Left renal cortex interstitium (tissue), 4 donors: ENCODE results near the gene ADRA2B. TPM values are rescaled to one million over a fixed set of nuclear protein-coding genes. Genes with fewer than 3 reads are reported as not detected.
"Not testable (repeated sequence)": the region's sequence is repeated elsewhere in the genome, so short reads cannot be mapped to it uniquely, and the experiment has no call there.

Source experiments
- DNase-seq, 4 donors: peaks; one replicate each; pipeline ENCODE4 v3.0.0-alpha.2; 2013; ENCODE audit warnings: low read depth in 4 of 4, low spot score in 2 of 4, missing footprints in 1 of 4
- polyA plus RNA-seq, 4 donors: library from polyadenylated mRNA; unstranded; fragments of 120-200 nt; gene quantifications; one replicate each; pipeline ENCODE4 v1.2.1, GENCODE V29; 2013; ENCODE audit not compliant: insufficient read length in 4 of 4

Gene ADRA2B
- polyA plus RNA-seq, 4 donors, result 3.0 to 5.1 (median 4.0) TPM

DNA sequence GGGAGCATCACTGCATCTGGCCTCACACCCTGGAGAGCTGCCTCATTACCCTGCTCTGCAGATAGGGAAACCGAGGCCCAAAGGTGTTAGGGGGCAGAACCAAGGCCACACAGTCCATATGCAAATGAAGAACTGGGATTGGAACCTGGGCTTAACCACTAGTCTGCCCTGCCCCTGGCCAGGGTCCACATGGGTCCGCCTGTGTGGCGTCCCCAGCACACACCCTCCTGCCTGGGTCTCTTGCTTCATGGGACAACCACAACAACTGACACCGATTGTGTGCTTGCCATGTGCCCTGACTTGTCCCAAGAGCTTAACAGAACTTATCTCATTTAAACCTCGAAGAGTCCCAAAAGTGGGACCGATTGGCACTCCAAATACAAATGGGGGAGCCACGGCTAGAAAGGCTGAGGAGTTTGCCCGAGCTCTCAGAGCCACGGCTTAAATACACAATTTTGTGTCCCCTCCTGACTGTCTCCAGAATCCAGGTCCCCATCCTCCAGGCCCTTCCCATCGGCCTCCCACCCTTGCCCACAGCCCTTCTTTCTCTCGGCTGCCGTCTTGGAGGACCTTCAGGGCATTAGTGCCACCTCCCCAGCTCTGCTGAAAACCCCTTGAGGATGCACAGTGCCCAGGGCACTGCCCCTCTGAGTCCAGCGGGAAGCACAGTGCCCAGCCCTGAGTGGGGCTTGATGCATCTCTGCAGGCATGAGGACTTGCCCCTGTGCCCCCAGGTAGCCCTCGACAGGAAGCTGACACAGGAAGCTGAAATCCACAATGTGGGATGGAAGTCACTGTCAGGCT, 34.6 kb upstream of the ADRA2B start:
- no peak for DNase-seq

DNA sequence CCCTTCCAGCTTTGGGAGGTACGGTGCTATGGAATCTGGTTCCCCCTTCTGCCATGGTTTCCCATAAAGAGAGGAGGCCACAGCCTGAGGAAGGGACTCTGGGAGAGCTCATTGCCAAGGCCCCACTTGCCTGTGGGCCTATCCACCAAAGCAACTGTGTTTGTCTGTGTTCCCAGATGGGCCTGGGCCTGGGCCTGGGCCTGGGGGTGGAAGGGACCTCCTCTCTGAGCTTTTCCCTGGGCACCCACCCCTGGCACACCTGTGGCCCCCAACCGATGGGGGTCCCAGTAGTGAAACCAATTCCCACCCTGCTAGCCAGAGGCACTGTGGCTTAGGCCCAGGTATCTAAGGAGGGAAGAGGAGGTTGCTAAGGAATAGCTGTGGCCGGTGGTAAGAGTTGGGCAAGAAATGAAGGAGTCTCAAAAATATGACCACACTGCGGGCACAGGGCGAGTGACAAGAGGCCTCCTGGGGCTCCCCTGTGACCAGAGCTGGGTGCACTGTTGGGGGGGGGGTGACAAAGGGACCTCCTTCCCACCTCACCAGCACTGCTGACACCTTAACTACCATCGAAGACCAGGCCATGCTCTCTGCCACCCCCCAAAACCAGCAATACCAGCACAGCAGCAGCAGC, 33.8 kb upstream of the ADRA2B start:
- DNase-seq, result no peak

DNA sequence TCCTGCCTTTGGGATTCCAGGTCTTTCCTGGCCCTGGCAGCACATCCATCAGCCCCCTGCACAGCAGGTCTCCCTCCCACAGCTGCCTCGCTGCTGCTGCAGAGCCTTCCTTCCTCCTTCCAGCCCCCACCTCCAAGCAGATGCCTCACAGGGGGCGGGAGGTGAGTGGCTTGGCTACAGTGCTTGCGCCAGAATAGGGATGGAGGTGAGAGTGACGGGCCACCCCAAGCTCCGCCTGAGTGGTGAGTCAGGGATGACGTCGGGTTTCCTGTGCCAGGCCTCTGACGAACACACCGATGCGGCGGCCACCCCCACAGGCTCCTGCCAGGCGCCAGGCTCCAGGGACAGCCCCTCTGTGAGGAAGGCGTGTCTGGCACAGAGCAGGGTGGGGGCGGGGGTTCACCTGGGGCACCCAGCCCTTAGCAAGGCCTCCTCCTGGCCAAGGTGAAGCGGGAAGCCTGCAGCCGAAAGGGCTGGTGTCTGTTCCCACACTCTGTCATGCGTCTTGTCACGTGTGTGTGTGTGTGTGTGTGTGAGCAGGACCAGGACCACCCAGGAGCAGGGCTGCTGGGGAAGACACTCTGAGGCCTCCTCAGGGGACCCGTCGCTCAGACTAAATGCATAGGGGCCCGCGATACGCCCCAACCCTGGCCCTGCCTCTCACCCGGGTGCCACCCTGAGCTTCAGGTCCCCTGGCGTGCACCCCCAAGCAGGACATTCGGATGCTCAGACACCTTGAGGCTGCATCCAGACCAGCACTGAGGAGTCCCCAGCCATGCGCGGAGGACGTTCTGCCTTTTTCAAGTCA, 32.2 kb upstream of the ADRA2B start:
- DNase-seq, result peak in 2 of 4 donors; percentile 56 to 63

DNA sequence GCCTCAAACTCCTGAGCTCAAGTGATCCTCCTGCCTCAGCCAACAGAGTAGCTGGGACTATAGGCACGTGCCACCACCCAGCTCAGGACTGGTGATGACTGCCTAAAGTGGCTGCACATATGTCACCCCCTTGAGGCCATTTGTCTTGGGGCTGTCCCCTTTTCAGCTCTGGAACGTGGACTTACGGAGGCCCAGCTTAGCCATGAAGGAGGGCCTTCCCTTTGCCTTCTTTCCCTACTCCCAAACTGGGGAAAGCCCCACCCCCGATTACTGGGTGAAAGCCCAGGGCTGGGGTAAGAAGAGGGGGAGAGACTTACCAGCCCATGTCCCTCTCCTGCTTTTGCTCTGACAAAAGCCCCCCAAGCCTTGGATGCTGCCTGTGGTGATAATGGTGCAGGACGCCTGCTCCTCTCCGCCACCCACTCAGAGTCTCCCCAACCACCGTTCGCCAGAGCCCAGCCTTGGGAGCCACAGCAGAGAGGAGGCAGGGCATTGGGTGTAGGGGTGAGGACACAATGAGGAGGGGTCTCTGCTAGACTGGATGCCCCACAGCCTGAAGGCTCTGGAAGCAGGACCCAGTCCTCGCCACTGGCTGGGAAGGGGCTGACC, 31.3 kb upstream of the ADRA2B start:
- DNase-seq, result no peak

DNA sequence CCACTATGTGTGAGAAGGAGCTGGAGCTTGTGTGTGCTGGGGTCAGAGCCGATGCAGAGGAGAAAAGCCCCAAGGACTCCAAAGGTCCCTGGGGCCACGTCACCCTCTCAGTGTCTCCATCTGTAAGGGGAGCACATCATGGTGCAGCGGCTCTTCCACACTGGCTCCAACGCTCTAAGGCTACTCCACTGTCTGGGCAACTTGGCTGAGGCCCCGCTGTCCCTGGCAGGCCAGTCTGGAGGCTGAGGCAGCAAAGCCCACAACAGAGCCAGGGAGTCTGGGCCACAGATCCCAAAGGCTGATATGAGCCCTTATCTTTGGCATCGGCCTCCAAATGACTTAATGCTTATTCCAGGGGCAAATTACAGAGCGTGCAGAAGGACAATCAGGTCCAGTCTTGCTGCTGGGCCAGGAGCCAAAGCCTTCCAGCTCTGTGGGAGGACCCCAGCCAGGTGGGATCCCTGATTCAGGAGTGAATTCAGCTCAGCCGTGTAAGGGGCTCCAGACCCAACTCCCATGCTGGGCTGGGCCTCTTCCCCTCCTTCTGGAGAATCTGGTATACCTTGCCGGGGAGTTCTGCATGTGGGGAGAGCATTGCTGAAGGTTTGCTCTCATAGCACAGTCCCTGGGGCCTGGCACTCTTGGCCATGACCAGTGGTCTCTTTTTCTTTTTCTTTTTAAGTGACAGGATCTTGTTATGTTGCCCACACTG, 30.7 kb upstream of the ADRA2B start:
- no peak for DNase-seq

DNA sequence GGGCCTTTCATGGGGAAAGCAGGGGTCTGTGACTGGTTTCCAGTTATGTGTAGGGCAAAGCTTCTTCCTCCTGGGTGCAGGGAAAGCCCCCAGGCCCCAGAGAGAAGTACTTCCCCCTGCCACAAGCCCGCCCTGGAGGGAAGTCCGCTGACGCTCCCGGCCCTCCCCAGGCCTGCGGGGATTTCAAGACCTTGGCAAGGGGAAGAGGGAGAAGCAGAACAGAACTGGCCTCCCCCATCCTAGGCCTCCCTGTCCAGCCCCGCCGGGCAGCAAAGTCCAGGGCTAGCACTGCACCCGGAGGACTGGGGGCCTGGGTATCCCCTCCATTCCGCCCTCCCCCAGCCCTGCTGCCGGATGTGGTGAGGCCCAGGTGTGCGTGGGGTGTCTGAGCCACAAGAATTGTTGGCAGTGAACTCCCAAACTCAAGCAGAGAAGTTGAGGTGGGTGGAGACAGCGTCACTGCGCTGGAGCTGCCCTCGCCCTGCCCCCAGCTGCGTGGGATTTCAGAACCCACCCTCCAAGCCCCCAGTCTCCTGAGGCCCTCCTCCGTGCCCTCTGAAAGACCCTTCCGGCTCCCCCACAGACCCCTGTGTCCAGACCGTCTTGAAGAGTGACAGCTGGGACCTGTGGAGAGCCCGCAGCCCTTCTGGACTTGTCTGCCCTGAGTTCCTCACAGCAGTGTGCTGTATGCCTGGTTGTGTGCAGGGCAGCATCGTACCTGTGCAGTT, 29.9 kb upstream of the ADRA2B start:
- no peak for DNase-seq

DNA sequence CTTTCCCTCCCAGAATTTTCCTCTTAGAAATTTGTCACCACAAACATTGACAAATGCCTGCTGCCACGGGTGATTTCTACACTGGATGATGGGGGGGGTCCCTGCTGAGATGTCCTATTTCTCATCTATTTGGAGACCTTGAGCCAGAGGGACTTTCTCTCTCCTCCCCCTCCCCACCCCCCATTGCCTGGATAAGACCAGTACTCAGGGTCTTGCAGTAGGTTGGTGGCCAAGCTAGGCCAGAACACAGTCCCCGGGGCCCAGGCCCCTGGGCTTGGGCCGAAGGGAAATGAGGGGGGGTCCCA, 29.4 kb upstream of the ADRA2B start:
- DNase-seq, result no peak

DNA sequence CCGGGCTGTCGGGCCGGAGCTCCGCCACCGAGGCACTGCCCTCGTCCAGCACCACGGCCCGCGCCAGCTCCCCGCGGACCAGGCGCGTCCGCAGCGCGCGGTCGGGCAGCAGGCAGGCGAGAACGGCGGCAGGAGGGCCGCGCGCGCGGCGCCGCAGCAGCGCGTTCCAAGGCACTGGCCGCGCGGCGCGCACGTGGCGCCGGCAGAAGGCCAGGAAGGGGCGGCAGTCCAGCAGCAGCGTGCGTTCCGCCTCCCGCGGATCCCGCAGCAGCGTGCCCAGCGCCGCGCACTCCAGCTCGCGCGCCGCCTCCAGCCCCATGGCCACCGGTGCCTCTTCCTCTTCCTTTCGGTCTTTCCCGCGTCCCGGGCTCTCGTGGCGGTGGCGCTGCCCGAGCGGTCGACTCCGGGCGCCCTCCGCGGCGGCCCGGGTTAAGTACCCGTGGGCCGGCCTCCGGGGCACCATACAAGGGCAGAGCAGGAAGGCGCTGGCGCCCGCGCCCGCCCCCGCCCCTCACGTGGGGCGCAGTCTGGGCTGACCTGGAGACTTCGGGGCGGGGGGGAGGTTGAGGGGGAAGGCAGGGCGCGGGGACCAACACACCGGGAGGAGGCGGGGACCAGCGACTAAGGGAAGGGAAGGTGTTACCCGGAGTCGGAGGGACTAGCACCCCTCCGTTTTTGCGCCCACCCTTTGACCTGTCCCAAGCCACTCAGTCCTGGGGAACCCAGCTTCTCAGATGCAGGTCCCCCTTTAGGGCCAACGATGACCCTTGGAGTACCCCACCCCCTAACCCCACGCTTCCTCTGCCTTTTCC, 28.9 kb upstream of the ADRA2B start, which contains the start of gene DUSP2:
DUSP2 (minus strand) TSS at position 405 of the 812 bp plus-strand sequence; CDS start at position 319, 86 bp downstream.
- no peak for DNase-seq

DNA sequence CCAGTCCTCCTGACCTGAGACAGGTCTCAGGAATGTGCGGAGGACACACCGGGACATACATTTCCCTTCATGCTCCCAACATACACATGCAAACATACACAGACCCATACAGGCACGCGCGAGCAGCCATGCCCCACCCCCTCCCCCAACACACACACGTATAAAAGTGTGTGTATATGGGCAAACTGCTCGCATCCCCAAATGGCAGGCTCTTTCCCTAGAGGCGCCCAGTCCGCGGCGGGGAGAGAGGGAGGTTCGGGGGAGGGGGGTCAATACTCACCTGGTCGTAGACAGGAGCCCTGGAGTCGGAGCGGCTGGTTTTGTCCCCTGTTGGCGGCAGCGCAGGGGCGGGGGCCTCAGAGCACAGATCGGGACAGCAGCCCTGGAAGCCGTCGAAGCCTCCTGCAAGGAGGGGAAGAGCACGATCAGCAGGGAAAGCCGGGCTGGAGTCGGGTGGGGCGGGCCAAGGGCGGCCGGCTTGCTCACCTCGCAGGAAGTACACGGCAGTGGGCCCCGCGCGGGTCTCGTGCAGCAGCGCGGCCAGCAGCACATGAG, 28.2 kb upstream of the ADRA2B start:
- no peak for DNase-seq

DNA sequence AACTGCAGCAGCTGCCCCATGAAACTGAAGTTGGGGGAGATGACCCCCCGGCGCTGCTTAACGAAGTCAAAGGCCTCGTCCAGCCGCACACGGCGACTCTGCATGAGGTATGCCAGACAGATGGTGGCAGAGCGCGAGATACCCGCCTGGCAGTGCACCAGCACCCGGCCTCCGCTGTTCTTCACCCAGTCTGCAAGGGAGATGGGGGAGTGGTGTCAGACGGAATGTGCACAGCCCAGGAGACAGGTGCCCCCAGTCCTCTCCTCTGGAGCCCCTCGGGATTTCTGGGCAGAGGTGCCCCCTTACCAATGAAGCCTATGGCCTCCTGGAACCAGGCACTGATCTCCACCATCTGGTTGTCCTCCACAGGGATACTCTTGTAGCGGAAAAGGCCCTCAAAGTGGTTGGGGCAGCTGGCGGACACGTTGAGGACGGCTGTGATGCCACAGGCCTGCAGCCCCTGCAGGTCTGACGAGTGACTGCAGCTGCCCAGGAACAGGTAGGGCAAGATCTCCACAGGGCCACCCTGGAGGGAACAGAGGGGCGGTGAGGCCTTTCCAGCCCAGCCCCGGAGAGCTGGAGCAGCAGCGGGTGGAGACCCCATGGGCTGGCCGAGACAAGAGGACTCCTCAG, 27.6 kb upstream of the ADRA2B start:
- no peak for DNase-seq

DNA sequence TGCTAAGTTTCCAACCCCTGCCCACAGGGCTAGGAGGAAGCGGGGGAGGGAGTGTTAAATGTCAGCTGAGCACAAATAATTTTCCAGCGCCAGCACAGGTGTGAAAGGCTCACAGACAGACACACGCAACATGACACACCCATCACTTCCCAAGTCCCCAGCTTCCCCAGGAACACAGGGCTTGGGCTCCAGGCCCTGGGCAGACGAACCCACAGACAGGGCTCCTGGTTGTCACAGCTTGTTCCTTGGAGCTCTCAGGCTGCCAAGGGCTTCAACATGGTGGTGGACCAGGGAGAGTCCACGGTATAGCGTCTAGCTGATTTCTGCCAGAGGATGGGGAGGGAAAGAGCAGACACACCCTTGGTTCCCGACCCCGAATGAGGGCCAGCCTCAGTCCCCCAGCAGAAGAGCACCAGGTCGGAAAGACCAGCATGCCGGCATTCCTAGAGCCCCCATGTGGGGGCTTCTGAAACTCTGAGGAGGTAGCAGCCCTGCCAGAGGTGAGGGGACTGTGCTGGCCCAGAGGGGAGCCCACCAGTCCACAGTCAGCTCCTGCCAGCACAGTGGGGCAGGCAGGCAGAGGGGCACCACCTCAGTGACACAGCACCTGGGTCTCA, 27.0 kb upstream of the ADRA2B start:
- DNase-seq, result no peak

DNA sequence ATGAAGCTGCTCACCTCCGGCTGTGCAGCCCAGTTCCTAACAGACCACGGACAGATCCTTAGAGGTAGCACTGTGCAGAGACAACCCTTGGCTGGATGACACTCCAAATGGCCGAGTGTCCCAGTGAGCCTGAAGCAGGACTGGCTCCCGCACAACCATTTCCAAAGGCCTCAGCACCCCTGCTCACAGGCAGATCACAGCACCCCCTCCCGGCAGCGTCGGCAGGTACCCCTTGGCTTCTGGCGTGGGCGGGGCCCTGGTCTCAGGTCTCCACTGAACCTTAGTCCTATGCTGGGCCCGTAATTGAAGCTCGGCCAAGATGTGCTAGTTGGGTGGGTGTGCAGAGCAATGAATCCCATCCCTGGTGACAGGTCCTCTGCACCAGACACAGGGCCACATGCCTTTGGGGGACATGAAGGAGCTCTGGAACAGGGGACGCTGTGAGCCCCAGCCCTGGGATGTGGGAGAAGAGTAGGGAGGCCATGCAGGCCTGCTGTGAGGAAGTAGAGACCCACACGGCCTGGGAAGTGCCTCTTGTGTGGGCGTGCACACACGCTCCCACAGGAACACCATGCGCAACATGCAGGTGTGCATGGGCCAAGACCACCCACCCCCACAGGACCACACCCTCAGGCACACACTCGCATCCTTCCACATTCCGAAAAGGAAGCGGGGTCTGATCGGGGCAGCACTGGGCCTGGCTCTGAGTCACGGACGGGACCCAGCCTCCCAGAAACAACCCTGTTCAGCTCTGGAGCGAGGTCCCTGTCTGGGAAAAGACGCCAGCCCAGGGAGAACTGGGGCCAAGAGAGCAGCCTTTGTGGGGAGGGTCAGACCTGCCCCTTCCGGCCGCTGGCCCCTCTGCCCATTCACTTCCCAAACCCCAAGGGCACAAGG, 26.1 kb upstream of the ADRA2B start:
- no peak for DNase-seq

DNA sequence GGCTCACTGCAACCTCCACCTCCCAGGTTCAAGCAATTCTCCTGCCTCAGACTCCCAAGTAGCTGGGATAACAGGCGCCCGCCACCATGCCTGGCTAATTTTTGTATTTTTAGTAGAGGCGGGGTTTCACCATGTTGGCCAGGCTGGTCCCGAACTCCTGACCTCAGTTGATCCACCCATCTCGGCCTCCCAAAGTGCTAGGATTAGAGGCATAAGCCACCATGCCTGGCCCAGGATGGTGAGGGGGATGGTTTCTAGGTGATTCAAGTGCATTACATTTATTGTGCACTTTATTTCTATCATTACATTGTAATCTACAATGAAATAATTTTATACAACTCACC, 25.2 kb upstream of the ADRA2B start:
- not testable (repeated sequence) for DNase-seq

DNA sequence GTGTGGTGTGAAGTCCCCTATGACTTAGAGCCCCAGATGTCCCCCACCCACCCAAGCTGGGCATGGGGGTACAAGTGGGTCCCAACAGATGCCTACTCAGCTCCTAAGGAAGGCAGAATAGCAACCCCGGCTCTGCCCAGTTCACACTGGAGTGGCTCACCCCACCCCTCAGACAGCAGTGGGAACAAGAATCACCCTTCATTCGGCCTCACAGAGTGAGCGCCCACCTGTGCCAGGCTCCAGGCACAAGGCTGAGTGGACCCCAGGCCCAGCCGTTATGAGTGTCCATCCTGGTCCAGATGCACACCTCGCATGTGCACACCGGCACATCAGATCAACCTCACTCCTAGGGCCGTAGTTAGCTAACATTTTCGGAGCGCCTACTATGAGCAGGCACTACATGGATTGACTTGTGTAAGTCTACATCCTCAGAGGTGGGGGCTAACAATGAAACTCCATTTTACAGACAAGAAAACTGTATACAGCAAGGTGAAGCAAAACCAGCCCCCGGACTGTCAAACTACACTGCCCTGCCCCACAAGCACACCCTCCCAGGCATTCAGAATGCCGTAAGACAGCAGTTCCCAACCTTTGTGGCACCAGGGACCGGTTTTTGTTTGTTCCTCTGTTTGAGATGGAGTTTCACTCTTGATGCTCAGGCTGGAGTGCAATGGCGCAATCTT, 24.7 kb upstream of the ADRA2B start:
- no peak for DNase-seq

DNA sequence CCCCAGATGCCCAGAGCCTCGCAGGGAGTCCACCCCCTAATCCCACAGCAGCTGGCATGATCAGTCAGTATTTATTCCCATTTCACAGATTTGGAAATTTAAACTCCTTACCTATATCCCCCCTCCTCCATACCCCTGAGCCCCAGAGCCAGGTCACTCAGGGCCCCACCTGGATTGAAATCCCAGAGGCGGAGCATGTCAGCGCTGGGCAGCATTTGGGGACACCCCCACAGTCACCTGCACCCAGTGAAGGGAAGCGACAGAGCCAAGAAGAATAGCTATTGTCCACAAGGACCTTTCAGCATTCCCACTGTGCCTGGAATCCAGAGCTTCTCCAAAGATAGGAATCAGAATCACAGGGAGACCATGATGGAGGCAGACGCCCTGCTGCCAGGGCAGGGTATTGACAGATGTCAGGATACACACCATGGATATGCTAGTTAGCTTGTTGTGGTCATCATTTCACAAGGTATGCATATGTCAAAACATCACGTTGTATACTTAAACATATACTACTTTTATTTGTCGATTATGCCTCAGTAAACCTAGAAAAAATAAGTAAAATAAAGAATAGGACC, 22.9 kb upstream of the ADRA2B start:
- DNase-seq, result no peak
